HL-60 (cell line): Measurements from ENCODE around the gene NEU2.

Experiments used
- DNase-seq, 2 experiments: peaks; one replicate each; pipeline ENCODE4 v3.0.0-alpha.2; 2010 to 2020; ENCODE audit warnings: low read depth in 1 of 2, low spot score in 1 of 2
- H3K27ac ChIP-seq: fragments of 250-450 bp; sonication (Bioruptor Pico); replicated peaks from 2 replicates; pipeline ENCODE4 v1.5.1; 2020; ENCODE audit warnings: mild to moderate bottlenecking, moderate library complexity
- H3K27me3 ChIP-seq: fragments of 250-450 bp; sonication (Bioruptor Pico); 2 replicates; pipeline ENCODE4 v1.5.1; 2021; ENCODE audit warnings: mild to moderate bottlenecking, moderate library complexity; ENCODE audit not compliant: insufficient read depth, poor library complexity, severe bottlenecking
- H3K4me3 ChIP-seq: replicated peaks from 2 replicates; pipeline ENCODE4 v1.5.1; 2011; ENCODE audit warnings: mild to moderate bottlenecking, control low read depth, low read length; ENCODE audit not compliant: insufficient read depth
- GABPA ChIP-seq: IDR thresholded peaks from 2 replicates; pipeline ENCODE4 v1.6.1; 2012; ENCODE audit warnings: low read depth
- POLR2AphosphoS5 ChIP-seq: IDR thresholded peaks from 2 replicates; pipeline ENCODE4 v1.6.1; 2012; ENCODE audit warnings: low read depth
- SPI1 ChIP-seq: IDR thresholded peaks from 2 replicates; pipeline ENCODE4 v1.6.1; 2012; ENCODE audit warnings: low read depth, mild to moderate bottlenecking, borderline replicate concordance
- TF ChIP-seq, protein P1 (sequence below): IDR thresholded peaks from 2 replicates; pipeline ENCODE4 v1.6.1; 2012; ENCODE audit warnings: low read depth; ENCODE audit not compliant: insufficient replicate concordance
- TF ChIP-seq, protein P2 (sequence below): IDR thresholded peaks from one replicate; pipeline ENCODE4 v1.5.1; 2011; ENCODE audit warnings: low read length, control low read depth, inconsistent platforms; ENCODE audit not compliant: insufficient read depth

Gene NEU2

DNA sequence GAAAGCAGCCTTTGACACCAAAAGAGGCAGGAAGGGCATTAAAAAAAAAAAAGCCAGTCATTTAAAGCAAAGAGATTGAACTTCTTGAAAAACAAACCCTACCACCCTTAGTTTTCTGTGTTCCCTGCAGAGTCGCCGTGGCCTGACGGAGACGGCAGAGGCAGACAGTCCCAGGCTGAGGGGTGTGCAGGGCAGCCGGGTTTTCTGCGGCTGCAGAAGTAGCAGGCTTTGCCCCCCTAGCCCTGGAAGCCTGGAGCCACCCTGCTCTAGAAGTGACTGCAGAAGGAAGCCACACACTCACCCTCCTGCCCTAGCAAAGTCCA lies 30.4 kb downstream of the NEU2 start:
- no peak for DNase-seq
- peak overlapping the region; percentile 29 for H3K27ac ChIP-seq
- peak overlapping the region; percentile 86 for H3K4me3 ChIP-seq
- no peaks in the 10 kb centered on the region for H3K27me3 ChIP-seq
- TF ChIP-seq GABPA = no peak
- TF ChIP-seq, protein P1, sequence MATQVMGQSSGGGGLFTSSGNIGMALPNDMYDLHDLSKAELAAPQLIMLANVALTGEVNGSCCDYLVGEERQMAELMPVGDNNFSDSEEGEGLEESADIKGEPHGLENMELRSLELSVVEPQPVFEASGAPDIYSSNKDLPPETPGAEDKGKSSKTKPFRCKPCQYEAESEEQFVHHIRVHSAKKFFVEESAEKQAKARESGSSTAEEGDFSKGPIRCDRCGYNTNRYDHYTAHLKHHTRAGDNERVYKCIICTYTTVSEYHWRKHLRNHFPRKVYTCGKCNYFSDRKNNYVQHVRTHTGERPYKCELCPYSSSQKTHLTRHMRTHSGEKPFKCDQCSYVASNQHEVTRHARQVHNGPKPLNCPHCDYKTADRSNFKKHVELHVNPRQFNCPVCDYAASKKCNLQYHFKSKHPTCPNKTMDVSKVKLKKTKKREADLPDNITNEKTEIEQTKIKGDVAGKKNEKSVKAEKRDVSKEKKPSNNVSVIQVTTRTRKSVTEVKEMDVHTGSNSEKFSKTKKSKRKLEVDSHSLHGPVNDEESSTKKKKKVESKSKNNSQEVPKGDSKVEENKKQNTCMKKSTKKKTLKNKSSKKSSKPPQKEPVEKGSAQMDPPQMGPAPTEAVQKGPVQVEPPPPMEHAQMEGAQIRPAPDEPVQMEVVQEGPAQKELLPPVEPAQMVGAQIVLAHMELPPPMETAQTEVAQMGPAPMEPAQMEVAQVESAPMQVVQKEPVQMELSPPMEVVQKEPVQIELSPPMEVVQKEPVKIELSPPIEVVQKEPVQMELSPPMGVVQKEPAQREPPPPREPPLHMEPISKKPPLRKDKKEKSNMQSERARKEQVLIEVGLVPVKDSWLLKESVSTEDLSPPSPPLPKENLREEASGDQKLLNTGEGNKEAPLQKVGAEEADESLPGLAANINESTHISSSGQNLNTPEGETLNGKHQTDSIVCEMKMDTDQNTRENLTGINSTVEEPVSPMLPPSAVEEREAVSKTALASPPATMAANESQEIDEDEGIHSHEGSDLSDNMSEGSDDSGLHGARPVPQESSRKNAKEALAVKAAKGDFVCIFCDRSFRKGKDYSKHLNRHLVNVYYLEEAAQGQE = no peak
- TF ChIP-seq SPI1 = no peak

DNA sequence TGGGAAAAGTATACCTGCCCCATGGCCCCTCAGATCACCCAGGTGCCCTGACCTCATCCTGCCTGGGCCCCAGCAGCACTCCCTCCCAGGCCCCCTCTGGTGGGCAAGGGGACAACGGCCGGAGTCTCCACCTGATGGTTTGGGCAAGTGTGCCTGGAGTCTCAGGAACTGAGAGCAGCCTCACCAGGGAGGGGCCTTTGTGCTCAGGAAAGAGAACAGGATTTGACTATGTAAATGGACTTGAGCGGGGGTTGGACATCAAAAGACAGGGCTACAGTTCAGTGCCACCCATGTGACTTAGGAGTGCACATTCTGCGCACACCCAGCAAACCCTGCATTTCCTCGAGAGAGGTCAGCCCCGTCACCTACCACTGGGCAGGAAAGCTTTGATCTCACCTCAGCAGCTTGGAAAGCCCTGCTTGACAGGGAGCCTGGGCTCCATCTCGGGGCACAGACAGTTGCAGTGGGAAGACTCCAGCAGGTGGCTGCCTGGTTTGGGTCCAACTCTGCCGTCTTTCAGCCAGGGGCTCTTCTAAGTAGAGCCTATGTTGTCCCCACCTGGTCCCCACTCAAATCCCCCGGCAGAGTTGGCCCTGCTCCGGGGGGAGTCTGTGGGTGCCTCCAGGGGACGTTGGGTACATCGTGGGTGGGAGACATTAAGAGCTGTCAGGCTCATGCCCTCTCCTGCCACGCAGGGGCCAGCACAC lies 30.9 kb downstream of the NEU2 start:
- H3K4me3 ChIP-seq = peak overlapping the region; percentile 86
- H3K27ac ChIP-seq = peak overlapping the region; percentile 29
- DNase-seq = no peak
- H3K27me3 ChIP-seq = no peaks in the 10 kb centered on the region
- TF ChIP-seq GABPA (no peak), SPI1 (no peak), POLR2AphosphoS5 (no peak)
- TF ChIP-seq, protein P2, sequence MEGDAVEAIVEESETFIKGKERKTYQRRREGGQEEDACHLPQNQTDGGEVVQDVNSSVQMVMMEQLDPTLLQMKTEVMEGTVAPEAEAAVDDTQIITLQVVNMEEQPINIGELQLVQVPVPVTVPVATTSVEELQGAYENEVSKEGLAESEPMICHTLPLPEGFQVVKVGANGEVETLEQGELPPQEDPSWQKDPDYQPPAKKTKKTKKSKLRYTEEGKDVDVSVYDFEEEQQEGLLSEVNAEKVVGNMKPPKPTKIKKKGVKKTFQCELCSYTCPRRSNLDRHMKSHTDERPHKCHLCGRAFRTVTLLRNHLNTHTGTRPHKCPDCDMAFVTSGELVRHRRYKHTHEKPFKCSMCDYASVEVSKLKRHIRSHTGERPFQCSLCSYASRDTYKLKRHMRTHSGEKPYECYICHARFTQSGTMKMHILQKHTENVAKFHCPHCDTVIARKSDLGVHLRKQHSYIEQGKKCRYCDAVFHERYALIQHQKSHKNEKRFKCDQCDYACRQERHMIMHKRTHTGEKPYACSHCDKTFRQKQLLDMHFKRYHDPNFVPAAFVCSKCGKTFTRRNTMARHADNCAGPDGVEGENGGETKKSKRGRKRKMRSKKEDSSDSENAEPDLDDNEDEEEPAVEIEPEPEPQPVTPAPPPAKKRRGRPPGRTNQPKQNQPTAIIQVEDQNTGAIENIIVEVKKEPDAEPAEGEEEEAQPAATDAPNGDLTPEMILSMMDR = no peak
- TF ChIP-seq, protein P1 = no peak

DNA sequence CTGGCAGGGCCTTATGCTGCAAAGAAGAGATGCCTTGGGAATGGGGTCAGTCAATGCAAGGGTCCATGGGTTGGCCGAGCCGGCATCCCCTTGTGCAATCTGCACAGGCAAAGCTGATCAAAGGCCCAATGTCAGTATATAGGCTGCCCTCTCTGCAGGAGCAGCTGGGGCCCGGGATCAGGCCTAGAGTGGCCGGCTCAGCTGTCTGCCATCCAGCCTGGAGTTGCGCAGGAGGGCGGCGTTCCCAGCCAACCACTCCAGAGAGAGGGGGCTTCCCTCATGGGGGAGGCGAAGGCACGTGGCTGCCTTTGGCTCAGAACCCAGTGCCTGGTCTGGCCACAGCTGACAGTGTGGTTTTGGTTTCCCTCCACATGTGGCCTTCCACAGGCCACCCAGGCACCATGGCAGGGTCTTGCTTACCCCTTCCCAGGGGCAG lies 31.5 kb downstream of the NEU2 start:
- H3K4me3 ChIP-seq = 0 out of 2 replicates have a peak overlapping the region, but pooled peaks have one; percentile 2
- peak overlapping the region; percentile 29 for H3K27ac ChIP-seq
- TF ChIP-seq GABPA (no peak), POLR2AphosphoS5 (peak; percentile 24; the same call in 1 of the 2 replicates), SPI1 (no peak)
- TF ChIP-seq, protein P1 = no peak
- TF ChIP-seq, protein P2 = no peak
- no peak for DNase-seq
- H3K27me3 ChIP-seq = no peaks in the 10 kb centered on the region
